ENCODE data around the gene CX3CR1.

- TF ChIP-seq, protein P1, sequence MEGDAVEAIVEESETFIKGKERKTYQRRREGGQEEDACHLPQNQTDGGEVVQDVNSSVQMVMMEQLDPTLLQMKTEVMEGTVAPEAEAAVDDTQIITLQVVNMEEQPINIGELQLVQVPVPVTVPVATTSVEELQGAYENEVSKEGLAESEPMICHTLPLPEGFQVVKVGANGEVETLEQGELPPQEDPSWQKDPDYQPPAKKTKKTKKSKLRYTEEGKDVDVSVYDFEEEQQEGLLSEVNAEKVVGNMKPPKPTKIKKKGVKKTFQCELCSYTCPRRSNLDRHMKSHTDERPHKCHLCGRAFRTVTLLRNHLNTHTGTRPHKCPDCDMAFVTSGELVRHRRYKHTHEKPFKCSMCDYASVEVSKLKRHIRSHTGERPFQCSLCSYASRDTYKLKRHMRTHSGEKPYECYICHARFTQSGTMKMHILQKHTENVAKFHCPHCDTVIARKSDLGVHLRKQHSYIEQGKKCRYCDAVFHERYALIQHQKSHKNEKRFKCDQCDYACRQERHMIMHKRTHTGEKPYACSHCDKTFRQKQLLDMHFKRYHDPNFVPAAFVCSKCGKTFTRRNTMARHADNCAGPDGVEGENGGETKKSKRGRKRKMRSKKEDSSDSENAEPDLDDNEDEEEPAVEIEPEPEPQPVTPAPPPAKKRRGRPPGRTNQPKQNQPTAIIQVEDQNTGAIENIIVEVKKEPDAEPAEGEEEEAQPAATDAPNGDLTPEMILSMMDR (conservative IDR thresholded peaks at IDR 0.05; ENCODE audit: low read length): no peak
- TF ChIP-seq EZH2phosphoT487 (IDR thresholded peaks at IDR 0.05; ENCODE audit: borderline replicate concordance, low read depth, low read length): no peak
Measured at GRCh38 chr3:39325236-39325635, 45.4 kb upstream of the CX3CR1 start.
